ENCODE data around the gene EMC8. TPM values are rescaled to one million over a fixed set of nuclear protein-coding genes. Genes with fewer than 3 reads are reported as not detected.

EMC8 gene
- total RNA-seq, 4 donors from 2014 or later: 23.4 to 53.6 (median 41.7) TPM

DNA sequence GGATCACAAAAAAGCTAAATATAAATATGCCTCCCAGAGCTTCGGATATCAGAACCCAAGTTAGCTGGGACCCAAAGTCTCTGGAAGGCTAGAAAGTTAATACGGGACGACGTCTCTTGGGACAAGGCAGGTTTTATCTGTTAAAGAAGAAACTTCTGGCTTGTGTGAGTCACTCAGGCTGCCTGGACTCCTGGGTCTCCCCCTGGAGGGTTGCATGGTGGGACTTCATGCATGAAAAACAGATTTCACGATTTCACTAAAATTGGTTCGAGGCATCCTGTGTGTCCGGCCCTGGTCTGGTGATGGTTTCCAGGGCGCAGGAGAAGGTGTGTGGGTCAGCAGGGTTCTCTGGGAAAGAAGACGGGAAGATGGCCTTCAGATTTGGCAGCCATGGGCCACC lies 47.1 kb upstream of the EMC8 start:
- intact Hi-C loops (cut with DNase I): no loop called here
- no peak for TF ChIP-seq POLR2A (IDR thresholded peaks at IDR 0.05)
- TF ChIP-seq, protein P1, sequence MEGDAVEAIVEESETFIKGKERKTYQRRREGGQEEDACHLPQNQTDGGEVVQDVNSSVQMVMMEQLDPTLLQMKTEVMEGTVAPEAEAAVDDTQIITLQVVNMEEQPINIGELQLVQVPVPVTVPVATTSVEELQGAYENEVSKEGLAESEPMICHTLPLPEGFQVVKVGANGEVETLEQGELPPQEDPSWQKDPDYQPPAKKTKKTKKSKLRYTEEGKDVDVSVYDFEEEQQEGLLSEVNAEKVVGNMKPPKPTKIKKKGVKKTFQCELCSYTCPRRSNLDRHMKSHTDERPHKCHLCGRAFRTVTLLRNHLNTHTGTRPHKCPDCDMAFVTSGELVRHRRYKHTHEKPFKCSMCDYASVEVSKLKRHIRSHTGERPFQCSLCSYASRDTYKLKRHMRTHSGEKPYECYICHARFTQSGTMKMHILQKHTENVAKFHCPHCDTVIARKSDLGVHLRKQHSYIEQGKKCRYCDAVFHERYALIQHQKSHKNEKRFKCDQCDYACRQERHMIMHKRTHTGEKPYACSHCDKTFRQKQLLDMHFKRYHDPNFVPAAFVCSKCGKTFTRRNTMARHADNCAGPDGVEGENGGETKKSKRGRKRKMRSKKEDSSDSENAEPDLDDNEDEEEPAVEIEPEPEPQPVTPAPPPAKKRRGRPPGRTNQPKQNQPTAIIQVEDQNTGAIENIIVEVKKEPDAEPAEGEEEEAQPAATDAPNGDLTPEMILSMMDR (IDR thresholded peaks at IDR 0.05): no peak
- Histone ChIP-seq H3K4me3 (replicated peaks in 1 of 3) (no peak overlapping the region), H3K36me3 (no peaks in the 10 kb centered on the region), H3K9me3 (no peaks in the 10 kb centered on the region), H3K27me3 (no peaks in the 10 kb centered on the region), H3K4me1 (no peaks in the 10 kb centered on the region), H3K27ac (no peak overlapping the region)
- no peak for DNase-seq
- 90 to 92% methylated on average over 9 of the region's 9 CpGs for WGBS, 2 donors

DNA sequence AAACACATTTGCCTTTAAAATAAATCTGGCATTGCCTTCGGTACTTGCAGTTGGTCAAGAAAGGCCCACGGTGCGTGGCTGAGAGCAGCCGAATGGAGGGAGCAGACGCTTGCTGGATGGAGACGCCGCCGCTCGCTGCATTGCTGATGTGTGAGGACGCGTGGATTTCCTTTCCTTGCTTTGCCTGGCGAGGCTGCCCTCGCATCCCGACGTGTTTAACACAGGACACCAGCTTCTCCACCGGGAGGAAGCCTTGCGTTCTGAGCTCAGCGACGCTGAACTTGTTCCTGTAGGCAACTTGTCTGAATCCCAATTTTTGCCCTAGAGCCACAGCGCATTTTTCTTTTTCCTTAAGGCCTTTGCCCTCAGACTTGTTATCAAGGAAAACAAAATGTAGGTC lies 45.9 kb upstream of the EMC8 start:
- H3K27me3 ChIP-seq: no peaks in the 10 kb centered on the region

DNA sequence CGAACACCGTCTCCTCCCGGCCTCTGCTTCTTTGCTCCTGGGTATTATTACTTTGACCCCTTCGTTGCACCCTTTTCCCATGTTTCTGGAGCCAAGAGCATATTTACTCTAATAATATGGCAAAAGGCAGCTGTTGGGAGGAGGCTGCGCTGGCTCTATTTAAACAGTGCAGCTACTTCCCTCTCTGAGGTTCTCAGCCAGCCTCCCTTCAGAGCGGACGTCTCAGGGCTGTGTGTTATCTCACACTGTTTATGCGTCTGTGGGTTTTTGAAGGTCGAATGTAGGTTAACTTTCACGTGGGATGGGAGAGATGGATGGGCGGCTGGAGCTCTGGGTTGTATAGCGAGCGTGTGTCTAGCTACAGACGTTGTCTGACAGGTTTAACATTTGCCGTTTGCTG lies 45.4 kb upstream of the EMC8 start:
- H3K36me3 ChIP-seq: no peaks in the 10 kb centered on the region
- TF ChIP-seq POLR2A (IDR thresholded peaks at IDR 0.05): no peak
- TF ChIP-seq, protein P1 (IDR thresholded peaks at IDR 0.05): no peak
- no peaks in the 10 kb centered on the region for H3K27me3 ChIP-seq
- DNase-seq: no peak
- H3K4me3 ChIP-seq (replicated peaks in 1 of 3): no peak overlapping the region
- WGBS, 2 donors: 32 to 36% methylated on average over 15 of the region's 15 CpGs
- H3K4me1 ChIP-seq: no peaks in the 10 kb centered on the region
- H3K27ac ChIP-seq: no peak overlapping the region
- no peaks in the 10 kb centered on the region for H3K9me3 ChIP-seq
- intact Hi-C loops (cut with DNase I): no loop called here

More for the DNA sequence above, 45.9 kb upstream of the EMC8 start:
- Histone ChIP-seq H3K36me3 (no peaks in the 10 kb centered on the region), H3K4me3 (replicated peaks in 1 of 3) (no peak overlapping the region), H3K27ac (no peak overlapping the region), H3K9me3 (no peaks in the 10 kb centered on the region), H3K4me1 (no peaks in the 10 kb centered on the region)
- TF ChIP-seq, protein P1 (IDR thresholded peaks at IDR 0.05): no peak
- TF ChIP-seq POLR2A (IDR thresholded peaks at IDR 0.05): no peak
- WGBS, 2 donors: 66 to 77% methylated on average over 19 to 20 of the region's 20 CpGs
- no peak for DNase-seq
- intact Hi-C loops (cut with DNase I): no loop called here

DNA sequence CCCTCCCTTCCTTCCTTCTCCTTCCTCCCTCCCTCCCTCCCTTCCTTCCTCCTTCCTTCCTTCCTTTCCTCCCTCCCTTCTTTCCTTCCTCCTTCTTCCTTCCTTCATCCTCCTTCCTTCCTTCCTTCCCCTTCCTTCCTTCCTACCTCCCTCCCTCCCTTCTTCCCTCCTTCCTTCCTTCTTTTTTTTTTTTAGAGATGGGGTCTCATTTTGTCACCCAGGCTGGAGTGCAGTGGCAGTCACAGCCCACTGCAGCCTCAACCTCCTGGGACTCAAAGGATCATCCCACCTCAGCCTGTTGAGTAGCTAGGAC lies 44.8 kb upstream of the EMC8 start:
- H3K9me3 ChIP-seq: no peaks in the 10 kb centered on the region
- intact Hi-C loops (cut with DNase I): no loop called here
- H3K4me1 ChIP-seq: no peaks in the 10 kb centered on the region
- H3K4me3 ChIP-seq (replicated peaks in 1 of 3): no peak overlapping the region
- no peak for TF ChIP-seq POLR2A (IDR thresholded peaks at IDR 0.05)
- TF ChIP-seq, protein P1 (IDR thresholded peaks at IDR 0.05): no peak
- no peaks in the 10 kb centered on the region for H3K27me3 ChIP-seq
- H3K27ac ChIP-seq: no peak overlapping the region
- no peaks in the 10 kb centered on the region for H3K36me3 ChIP-seq
- DNase-seq: no peak

DNA sequence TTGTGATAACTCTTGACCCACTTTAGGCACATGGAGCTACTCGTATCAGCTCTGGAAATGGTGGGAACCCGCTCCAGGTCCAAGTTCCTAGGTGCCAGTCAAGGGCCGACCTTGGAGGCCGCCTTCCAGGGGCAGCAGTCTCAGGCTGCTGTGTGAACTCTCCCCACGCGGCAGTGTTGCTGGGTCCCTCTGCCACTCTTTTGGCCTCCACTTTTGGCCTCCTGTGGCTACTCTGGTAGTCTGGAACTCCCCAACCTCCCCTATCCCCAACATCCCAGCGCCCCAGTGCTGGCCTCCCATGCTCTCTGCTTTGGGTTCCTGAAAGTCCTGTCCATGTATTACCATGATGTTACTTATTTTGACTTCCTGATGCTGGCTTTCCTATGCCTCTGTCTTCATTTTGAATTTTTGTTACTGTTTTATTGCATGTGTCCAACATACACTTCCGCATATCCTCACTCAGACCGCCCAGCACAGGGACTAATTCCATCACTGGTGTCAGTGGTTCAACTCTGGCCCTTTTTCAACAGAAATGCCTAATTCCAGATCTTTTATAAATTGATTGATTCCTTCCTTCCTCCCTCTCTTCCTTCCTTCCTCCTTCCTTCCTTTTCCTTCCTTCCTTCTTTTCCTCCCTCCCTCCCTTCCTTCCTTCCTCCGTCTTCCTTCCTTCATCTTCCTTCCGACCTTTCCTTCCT lies 44.3 kb upstream of the EMC8 start:
- Histone ChIP-seq H3K27me3 (no peaks in the 10 kb centered on the region), H3K4me3 (replicated peaks in 1 of 3) (no peak overlapping the region), H3K9me3 (no peaks in the 10 kb centered on the region), H3K4me1 (no peaks in the 10 kb centered on the region), H3K36me3 (no peaks in the 10 kb centered on the region), H3K27ac (no peak overlapping the region)
- no peak for TF ChIP-seq POLR2A (IDR thresholded peaks at IDR 0.05)
- TF ChIP-seq, protein P1 (IDR thresholded peaks at IDR 0.05): no peak
- WGBS, 2 donors: 92 to 96% methylated on average over 11 of the region's 11 CpGs
- intact Hi-C loops (cut with DNase I): no loop called here
- DNase-seq: no peak
